ENCODE results near the gene KSR1. TPM values are rescaled to one million over a fixed set of nuclear protein-coding genes. Genes with fewer than 3 reads are reported as not detected.

Gene KSR1
- total RNA-seq, 1 donor, result 6.5 TPM

DNA sequence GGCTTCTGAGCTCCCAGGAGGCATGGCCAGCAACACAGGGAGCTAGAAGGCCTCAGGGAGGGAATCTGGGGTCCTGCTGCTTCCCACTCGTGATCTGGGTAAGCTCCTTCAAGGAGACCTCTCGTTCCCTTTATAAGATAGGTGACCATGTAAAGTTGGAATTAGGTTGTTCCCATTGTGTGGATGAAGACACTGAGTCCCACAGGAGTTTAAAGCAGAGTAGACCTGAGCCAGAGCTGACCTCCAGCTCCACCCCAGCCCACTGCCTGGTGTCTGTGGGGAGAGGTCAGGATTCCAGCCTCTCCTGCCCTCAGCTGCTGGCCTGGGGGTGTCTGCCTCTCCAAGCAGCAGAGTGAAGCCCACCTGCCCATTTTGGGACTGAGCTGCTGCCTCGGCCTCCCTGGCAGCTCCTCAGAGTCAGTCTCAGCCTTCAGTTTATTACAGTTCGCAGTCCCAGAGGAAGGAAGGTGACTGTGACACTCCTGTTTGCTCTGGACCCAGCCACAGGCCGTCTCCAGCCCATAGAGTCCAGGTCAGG, 141.6 kb downstream of the KSR1 start:
- H3K27ac ChIP-seq (ENCODE audit: low read depth, low read length), result no peak overlapping the region
- H4K20me1 ChIP-seq (ENCODE audit: insufficient read depth, low read length), result no peaks in the 10 kb centered on the region
- no peak overlapping the region for H3K4me3 ChIP-seq (ENCODE audit: insufficient read depth, low read length)
- no peak overlapping the region for H2AFZ ChIP-seq (ENCODE audit: low read length)
- H3K36me3 ChIP-seq (ENCODE audit: insufficient read depth, low read length), result no peaks in the 10 kb centered on the region
- no peaks in the 10 kb centered on the region for H3K79me2 ChIP-seq (ENCODE audit: insufficient read depth, low read length)
- DNase-seq (ENCODE audit: insufficient read length, low spot score, missing footprints), result peak; percentile 38
- TF ChIP-seq, protein P1, sequence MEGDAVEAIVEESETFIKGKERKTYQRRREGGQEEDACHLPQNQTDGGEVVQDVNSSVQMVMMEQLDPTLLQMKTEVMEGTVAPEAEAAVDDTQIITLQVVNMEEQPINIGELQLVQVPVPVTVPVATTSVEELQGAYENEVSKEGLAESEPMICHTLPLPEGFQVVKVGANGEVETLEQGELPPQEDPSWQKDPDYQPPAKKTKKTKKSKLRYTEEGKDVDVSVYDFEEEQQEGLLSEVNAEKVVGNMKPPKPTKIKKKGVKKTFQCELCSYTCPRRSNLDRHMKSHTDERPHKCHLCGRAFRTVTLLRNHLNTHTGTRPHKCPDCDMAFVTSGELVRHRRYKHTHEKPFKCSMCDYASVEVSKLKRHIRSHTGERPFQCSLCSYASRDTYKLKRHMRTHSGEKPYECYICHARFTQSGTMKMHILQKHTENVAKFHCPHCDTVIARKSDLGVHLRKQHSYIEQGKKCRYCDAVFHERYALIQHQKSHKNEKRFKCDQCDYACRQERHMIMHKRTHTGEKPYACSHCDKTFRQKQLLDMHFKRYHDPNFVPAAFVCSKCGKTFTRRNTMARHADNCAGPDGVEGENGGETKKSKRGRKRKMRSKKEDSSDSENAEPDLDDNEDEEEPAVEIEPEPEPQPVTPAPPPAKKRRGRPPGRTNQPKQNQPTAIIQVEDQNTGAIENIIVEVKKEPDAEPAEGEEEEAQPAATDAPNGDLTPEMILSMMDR (IDR thresholded peaks at IDR 0.05; ENCODE audit: extremely low read depth, low read depth, low read length), result no peak
- peaks cover 4% of the 10 kb centered on the region for H3K4me1 ChIP-seq (ENCODE audit: insufficient read depth, low read length)
- no peaks in the 10 kb centered on the region for H3K27me3 ChIP-seq (ENCODE audit: insufficient read depth, low read length)
- no peaks in the 10 kb centered on the region for H3K9me3 ChIP-seq (ENCODE audit: low read depth, low read length)
- H3K4me2 ChIP-seq (ENCODE audit: insufficient read depth, low read length), result no peak overlapping the region

DNA sequence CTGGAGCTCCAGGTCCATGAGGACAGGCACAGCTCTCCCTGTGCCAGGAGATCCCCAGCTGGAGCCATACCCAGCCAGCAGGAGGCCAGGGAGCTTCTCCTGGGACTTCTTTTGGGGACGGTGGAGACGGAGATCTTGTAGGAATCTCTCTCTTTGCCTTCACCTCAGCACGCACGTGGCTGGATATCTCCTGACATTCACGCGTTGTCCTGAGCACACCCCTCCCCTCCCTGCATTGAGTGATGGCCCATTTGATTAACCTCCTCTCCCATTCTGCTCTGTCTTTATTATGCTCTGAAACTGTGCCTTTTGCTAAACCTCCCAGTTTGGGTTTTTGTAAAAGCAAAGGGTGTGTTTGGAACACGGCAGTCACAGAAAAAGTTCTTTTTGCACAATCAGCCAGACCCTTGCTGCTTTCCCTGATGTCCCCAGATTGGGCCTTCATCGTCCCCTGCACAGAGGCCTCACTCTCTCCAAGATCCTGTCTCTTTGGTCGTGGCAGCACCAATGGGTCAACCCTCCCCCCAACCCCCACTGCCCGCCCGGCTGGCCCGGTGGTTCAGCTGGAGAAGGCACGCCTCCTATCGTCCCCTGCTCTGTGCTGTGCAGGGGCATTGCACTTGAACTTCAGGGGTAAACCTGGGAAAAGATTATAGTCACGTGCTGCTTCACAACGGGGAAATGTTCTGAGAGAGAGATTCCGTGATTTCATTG, 142.2 kb downstream of the KSR1 start:
- Histone ChIP-seq H3K4me3 (ENCODE audit: insufficient read depth, low read length) (no peak overlapping the region), H3K27me3 (ENCODE audit: insufficient read depth, low read length) (no peaks in the 10 kb centered on the region), H4K20me1 (ENCODE audit: insufficient read depth, low read length) (no peaks in the 10 kb centered on the region), H2AFZ (ENCODE audit: low read length) (no peak overlapping the region), H3K36me3 (ENCODE audit: insufficient read depth, low read length) (no peaks in the 10 kb centered on the region), H3K27ac (ENCODE audit: low read depth, low read length) (no peak overlapping the region), H3K4me1 (ENCODE audit: insufficient read depth, low read length) (peaks cover 4% of the 10 kb centered on the region), H3K79me2 (ENCODE audit: insufficient read depth, low read length) (no peaks in the 10 kb centered on the region), H3K4me2 (ENCODE audit: insufficient read depth, low read length) (no peak overlapping the region), H3K9me3 (ENCODE audit: low read depth, low read length) (no peaks in the 10 kb centered on the region)
- TF ChIP-seq, protein P1 (IDR thresholded peaks at IDR 0.05; ENCODE audit: extremely low read depth, low read depth, low read length), result no peak
- DNase-seq (ENCODE audit: insufficient read length, low spot score, missing footprints), result peak; percentile 61

- Histone ChIP-seq H2AFZ (ENCODE audit: low read length) (no peak overlapping the region), H3K4me3 (ENCODE audit: insufficient read depth, low read length) (no peak overlapping the region), H3K36me3 (ENCODE audit: insufficient read depth, low read length) (no peaks in the 10 kb centered on the region), H3K79me2 (ENCODE audit: insufficient read depth, low read length) (no peaks in the 10 kb centered on the region), H3K27me3 (ENCODE audit: insufficient read depth, low read length) (no peaks in the 10 kb centered on the region), H3K4me2 (ENCODE audit: insufficient read depth, low read length) (no peak overlapping the region), H3K4me1 (ENCODE audit: insufficient read depth, low read length) (peaks cover 4% of the 10 kb centered on the region), H3K9me3 (ENCODE audit: low read depth, low read length) (no peaks in the 10 kb centered on the region), H3K27ac (ENCODE audit: low read depth, low read length) (peak overlapping the region; percentile 32), H4K20me1 (ENCODE audit: insufficient read depth, low read length) (no peaks in the 10 kb centered on the region)
- TF ChIP-seq, protein P1 (IDR thresholded peaks at IDR 0.05; ENCODE audit: extremely low read depth, low read depth, low read length), result no peak
- no peak for DNase-seq (ENCODE audit: insufficient read length, low spot score, missing footprints)
These were observed 144.2 kb downstream of the KSR1 start for GRCh38 chr17:27600471-27600870.

GRCh38 chr17:27601069-27601974, 145.1 kb downstream of the KSR1 start:
- no peak overlapping the region for H3K4me2 ChIP-seq (ENCODE audit: insufficient read depth, low read length)
- no peaks in the 10 kb centered on the region for H4K20me1 ChIP-seq (ENCODE audit: insufficient read depth, low read length)
- TF ChIP-seq, protein P1 (IDR thresholded peaks at IDR 0.05; ENCODE audit: extremely low read depth, low read depth, low read length), result peak; percentile 97
- H3K4me1 ChIP-seq (ENCODE audit: insufficient read depth, low read length), result peaks cover 4% of the 10 kb centered on the region
- H2AFZ ChIP-seq (ENCODE audit: low read length), result no peak overlapping the region
- H3K36me3 ChIP-seq (ENCODE audit: insufficient read depth, low read length), result no peaks in the 10 kb centered on the region
- H3K79me2 ChIP-seq (ENCODE audit: insufficient read depth, low read length), result no peaks in the 10 kb centered on the region
- no peaks in the 10 kb centered on the region for H3K27me3 ChIP-seq (ENCODE audit: insufficient read depth, low read length)
- no peaks in the 10 kb centered on the region for H3K9me3 ChIP-seq (ENCODE audit: low read depth, low read length)
- peak; percentile 97 for DNase-seq (ENCODE audit: insufficient read length, low spot score, missing footprints)
- peak overlapping the region; percentile 32 for H3K27ac ChIP-seq (ENCODE audit: low read depth, low read length)
- no peak overlapping the region for H3K4me3 ChIP-seq (ENCODE audit: insufficient read depth, low read length)

Data from osteoblast (primary cell).